OCI-LY7 (cell line): ENCODE results near the gene NAA10. TPM values are rescaled to one million over a fixed set of nuclear protein-coding genes. Genes with fewer than 3 reads are reported as not detected.
A peak's percentile ranks its signal among the peaks of the same experiment; 100 is the strongest.

ENCODE experiments used
- BruUV-seq: library from RNA; stranded (reverse); fragments of 400-500 nt; replicated peaks from 2 replicates; lab custom pipeline; 2021; lab: Mats Ljungman, UMichigan
- CTCF ChIA-PET: fragments of 300-600 bp; sonication (Branson Sonifier 250); formaldehyde crosslinking; loops from one replicate; lab custom pipeline; 2022; ENCODE audit warnings: antibody characterized with exemption; ENCODE audit not compliant: unreplicated experiment; lab: Charles Lee
- POLR2A ChIA-PET: fragments of 300-600 bp; sonication (Branson Sonifier 250); formaldehyde crosslinking; loops from one replicate; lab custom pipeline; 2022; ENCODE audit warnings: antibody characterized with exemption; lab: Charles Lee
- DNase-seq: peaks from one replicate; pipeline ENCODE4 v3.0.0-alpha.2; 2015; ENCODE audit warnings: low spot score
- H2AFZ ChIP-seq: fragments of 200-600 bp; sonication (generic), shearing (Covaris generic); 2 replicates; pipeline ENCODE4 v1.6.1; 2014; ENCODE audit warnings: mild to moderate bottlenecking, antibody characterized with exemption, low read length, moderate library complexity
- H3K27ac ChIP-seq: fragments of 200-600 bp; sonication (generic); 2 replicates; pipeline ENCODE4 v1.5.1; 2014; ENCODE audit warnings: mixed run types, low read depth, mild to moderate bottlenecking, moderate library complexity, low read length, inconsistent platforms; ENCODE audit not compliant: poor library complexity, severe bottlenecking
- H3K36me3 ChIP-seq: fragments of 200-600 bp; sonication (generic); 2 replicates; pipeline ENCODE4 v1.6.1; 2014; ENCODE audit warnings: mild to moderate bottlenecking, antibody characterized with exemption, low read length, moderate library complexity, mixed read lengths; ENCODE audit not compliant: insufficient read depth
- H3K4me1 ChIP-seq: fragments of 200-600 bp; sonication (generic); 2 replicates; pipeline ENCODE4 v1.5.1; 2014; ENCODE audit warnings: mild to moderate bottlenecking, low read length; ENCODE audit not compliant: insufficient read depth, poor library complexity, severe bottlenecking
- H3K4me2 ChIP-seq: fragments of 200-600 bp; sonication (generic); 2 replicates; pipeline ENCODE4 v1.6.1; 2014; ENCODE audit warnings: mild to moderate bottlenecking, low read length
- H3K4me3 ChIP-seq: fragments of 200-600 bp; sonication (generic); 2 replicates; pipeline ENCODE4 v1.5.1; 2014; ENCODE audit warnings: mild to moderate bottlenecking, low read depth, low read length; ENCODE audit not compliant: poor library complexity, severe bottlenecking
- H3K79me2 ChIP-seq: fragments of 200-600 bp; sonication (generic); 2 replicates; pipeline ENCODE4 v1.6.1; 2016; ENCODE audit warnings: low read depth, mild to moderate bottlenecking, low read length, moderate library complexity, mixed read lengths; ENCODE audit not compliant: insufficient read depth
- H3K9me2 ChIP-seq: fragments of 200-600 bp; sonication (generic); 2 replicates; pipeline ENCODE4 v1.6.1; 2016; ENCODE audit warnings: mild to moderate bottlenecking, low read length, mixed read lengths; ENCODE audit not compliant: insufficient read depth
- H3K9me3 ChIP-seq: fragments of 200-600 bp; sonication (generic); 2 replicates; pipeline ENCODE4 v1.6.1; 2014; ENCODE audit warnings: mild to moderate bottlenecking, mixed run types, low read length, mixed read lengths
- H4K20me1 ChIP-seq: fragments of 200-600 bp; sonication (generic); 2 replicates; pipeline ENCODE4 v1.6.1; 2014; ENCODE audit warnings: mild to moderate bottlenecking, antibody characterized with exemption, low read length, moderate library complexity, mixed read lengths; ENCODE audit not compliant: insufficient read depth
- EZH2phosphoT487 ChIP-seq: fragments of 200-600 bp; sonication (generic); IDR thresholded peaks from 2 replicates; pipeline ENCODE4 v1.6.1; 2018; ENCODE audit warnings: low read depth, borderline replicate concordance, mild to moderate bottlenecking, mixed run types, antibody characterized with exemption, low read length, moderate library complexity, mixed read lengths
- intact Hi-C: fragments of 100-400 bp; cut with micrococcal nuclease; formaldehyde crosslinking; loops from one replicate; pipeline ENCODE4 v1.10.0; 2022; ENCODE audit not compliant: unreplicated experiment
- total RNA-seq, 2 experiments: library from RNA; depleted of rRNA in 1 of 2; stranded (reverse); fragments of >200 nt in 1 of 2; shearing (Covaris generic) in 1 of 2; gene quantifications; 2 replicates each; pipeline ENCODE4 v1.2.3, GENCODE V29; 2014 to 2022
- TF ChIP-seq, protein P1 (sequence below): fragments of 200-600 bp; sonication (generic); conservative IDR thresholded peaks from 2 replicates; pipeline ENCODE4 v1.5.1; 2014; ENCODE audit warnings: mild to moderate bottlenecking, antibody characterized with exemption, low read length, moderate library complexity, mixed read lengths

The NAA10 gene
- total RNA-seq, 2 experiments from 2014 or later: 82.7 to 105 TPM

DNA sequence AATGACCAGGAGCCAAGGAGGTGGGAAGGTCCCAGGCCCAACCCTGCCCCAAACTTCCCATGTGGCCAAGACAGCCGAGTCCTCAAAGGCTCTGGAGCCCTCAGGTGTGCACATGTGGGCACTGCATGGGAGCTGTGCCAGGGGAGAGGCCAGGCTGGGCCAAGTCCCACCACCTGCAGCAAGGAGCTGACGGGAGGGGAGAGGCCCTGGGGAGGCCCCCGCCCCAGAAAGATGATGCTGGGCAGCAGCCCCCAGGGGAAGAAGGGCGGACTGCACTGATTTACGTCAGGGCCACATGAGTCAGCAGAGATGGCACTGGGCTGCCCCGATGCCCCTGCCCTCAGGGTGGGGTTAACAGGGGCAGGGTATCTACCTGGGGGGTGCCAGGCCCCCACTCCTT lies 50.2 kb downstream of the NAA10 start:
- intact Hi-C loops: loop anchor here (5.0 to 10.0 kb wide), 2 partner anchors 60 to 122 kb away; partner anchors contain the start of gene PLXNB3
- no peaks in the 10 kb centered on the region for H3K9me3 ChIP-seq
- H2AFZ ChIP-seq: no peak overlapping the region
- H3K9me2 ChIP-seq: no peaks in the 10 kb centered on the region
- CTCF ChIA-PET: no interaction called here
- no TSS peak for BruUV-seq
- no peaks in the 10 kb centered on the region for H4K20me1 ChIP-seq
- no peaks in the 10 kb centered on the region for H3K36me3 ChIP-seq
- no peaks in the 10 kb centered on the region for H3K4me1 ChIP-seq
- no peak overlapping the region for H3K4me3 ChIP-seq
- H3K79me2 ChIP-seq: no peaks in the 10 kb centered on the region
- H3K4me2 ChIP-seq: no peak overlapping the region
- POLR2A ChIA-PET: no interaction called here
- H3K27ac ChIP-seq: no peak overlapping the region
- no peak for TF ChIP-seq EZH2phosphoT487
- TF ChIP-seq, protein P1, sequence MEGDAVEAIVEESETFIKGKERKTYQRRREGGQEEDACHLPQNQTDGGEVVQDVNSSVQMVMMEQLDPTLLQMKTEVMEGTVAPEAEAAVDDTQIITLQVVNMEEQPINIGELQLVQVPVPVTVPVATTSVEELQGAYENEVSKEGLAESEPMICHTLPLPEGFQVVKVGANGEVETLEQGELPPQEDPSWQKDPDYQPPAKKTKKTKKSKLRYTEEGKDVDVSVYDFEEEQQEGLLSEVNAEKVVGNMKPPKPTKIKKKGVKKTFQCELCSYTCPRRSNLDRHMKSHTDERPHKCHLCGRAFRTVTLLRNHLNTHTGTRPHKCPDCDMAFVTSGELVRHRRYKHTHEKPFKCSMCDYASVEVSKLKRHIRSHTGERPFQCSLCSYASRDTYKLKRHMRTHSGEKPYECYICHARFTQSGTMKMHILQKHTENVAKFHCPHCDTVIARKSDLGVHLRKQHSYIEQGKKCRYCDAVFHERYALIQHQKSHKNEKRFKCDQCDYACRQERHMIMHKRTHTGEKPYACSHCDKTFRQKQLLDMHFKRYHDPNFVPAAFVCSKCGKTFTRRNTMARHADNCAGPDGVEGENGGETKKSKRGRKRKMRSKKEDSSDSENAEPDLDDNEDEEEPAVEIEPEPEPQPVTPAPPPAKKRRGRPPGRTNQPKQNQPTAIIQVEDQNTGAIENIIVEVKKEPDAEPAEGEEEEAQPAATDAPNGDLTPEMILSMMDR: peak; percentile 41; the same call in 1 of the 2 replicates
- DNase-seq: no peak

DNA sequence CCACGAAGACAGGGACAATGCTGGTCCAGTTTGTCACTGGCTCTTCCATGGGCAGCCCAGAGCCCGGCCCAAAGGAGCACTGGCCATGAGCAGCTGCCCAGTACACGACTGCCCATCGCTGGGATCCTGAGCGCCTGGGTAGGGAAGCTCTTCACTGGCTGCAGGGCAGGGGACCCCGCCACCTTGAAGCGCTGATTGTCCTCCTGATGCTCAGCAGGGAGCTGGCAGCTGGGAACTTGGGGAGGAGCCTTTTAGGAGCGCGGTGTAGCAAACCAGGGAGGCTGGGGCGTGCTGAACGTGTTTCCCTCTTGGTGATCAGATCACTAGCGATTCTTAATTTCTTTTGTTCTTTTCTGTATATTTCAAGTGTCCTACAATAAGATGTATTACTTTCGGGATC lies 50.7 kb downstream of the NAA10 start:
- BruUV-seq: no TSS peak
- H3K4me1 ChIP-seq: no peaks in the 10 kb centered on the region
- H4K20me1 ChIP-seq: no peaks in the 10 kb centered on the region
- H3K79me2 ChIP-seq: no peaks in the 10 kb centered on the region
- ChIA-PET POLR2A (no interaction called here), CTCF (no interaction called here)
- intact Hi-C loops: loop anchor here (5.0 to 10.0 kb wide), 2 partner anchors 59 to 122 kb away; partner anchors contain the start of gene PLXNB3
- DNase-seq: no peak
- TF ChIP-seq, protein P1: no peak
- TF ChIP-seq EZH2phosphoT487: no peak
- no peak overlapping the region for H2AFZ ChIP-seq
- H3K9me2 ChIP-seq: no peaks in the 10 kb centered on the region
- no peaks in the 10 kb centered on the region for H3K36me3 ChIP-seq
- no peak overlapping the region for H3K4me3 ChIP-seq
- H3K27ac ChIP-seq: no peak overlapping the region
- no peaks in the 10 kb centered on the region for H3K9me3 ChIP-seq
- H3K4me2 ChIP-seq: no peak overlapping the region

DNA sequence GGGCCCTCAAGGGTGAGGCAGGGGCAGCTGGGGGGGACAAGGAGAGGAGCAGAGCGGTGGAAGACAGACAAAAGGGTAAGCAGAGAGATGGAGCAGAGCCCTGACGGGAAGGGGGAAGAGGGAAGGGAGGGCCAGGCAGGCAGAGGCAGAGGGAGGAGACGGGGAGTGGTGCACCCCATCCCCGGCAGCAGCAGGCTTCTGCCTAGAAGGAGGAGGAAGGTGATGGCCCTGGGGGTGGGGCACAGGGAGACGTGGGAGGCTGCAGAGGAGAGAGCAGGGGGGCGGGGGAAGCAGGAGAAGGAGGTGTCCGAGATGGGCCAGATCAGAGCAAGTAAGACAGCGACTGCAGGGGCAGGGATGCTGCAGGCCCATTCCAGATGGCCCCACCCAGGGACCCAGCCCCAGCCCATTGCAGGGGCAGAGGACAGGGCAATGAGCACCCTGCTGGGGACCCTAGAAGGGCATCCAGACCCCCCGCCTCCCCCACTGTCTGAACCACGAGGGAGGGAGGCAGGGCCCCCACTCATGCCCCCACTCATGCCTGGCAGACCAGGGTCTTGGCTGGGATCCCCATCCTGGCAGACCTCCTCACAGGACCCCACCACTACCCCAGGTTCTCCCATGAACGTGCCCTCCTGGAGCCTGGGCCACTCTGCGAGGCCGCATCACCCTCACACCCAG lies 51.5 kb downstream of the NAA10 start:
- H2AFZ ChIP-seq: no peak overlapping the region
- ChIA-PET POLR2A (no interaction called here), CTCF (no interaction called here)
- intact Hi-C loops: loop anchor here (5.0 to 10.0 kb wide), 2 partner anchors 59 to 121 kb away; partner anchors contain the start of gene PLXNB3
- TF ChIP-seq, protein P1: no peak
- no peak for TF ChIP-seq EZH2phosphoT487
- DNase-seq: no peak
- H3K36me3 ChIP-seq: no peaks in the 10 kb centered on the region
- H3K9me2 ChIP-seq: no peaks in the 10 kb centered on the region
- no peak overlapping the region for H3K4me2 ChIP-seq
- H3K9me3 ChIP-seq: no peaks in the 10 kb centered on the region
- no peaks in the 10 kb centered on the region for H3K79me2 ChIP-seq
- H4K20me1 ChIP-seq: no peaks in the 10 kb centered on the region
- no peaks in the 10 kb centered on the region for H3K4me1 ChIP-seq
- no peak overlapping the region for H3K4me3 ChIP-seq
- no TSS peak for BruUV-seq
- no peak overlapping the region for H3K27ac ChIP-seq
